GM18907 (cell line): ENCODE measurements around the gene LAX1.
"Not testable (repeated sequence)": the region's sequence is repeated elsewhere in the genome, so short reads cannot be mapped to it uniquely, and the experiment has no call there.

Experiments
- ATAC-seq: cut with Tn5 transposase; IDR thresholded peaks from one replicate; pipeline ENCODE4 v1.9.1; 2021; ENCODE audit warnings: mild to moderate bottlenecking, moderate library complexity; ENCODE audit not compliant: unreplicated experiment

The LAX1 gene

GRCh38 chr1:203765029-203765837 is at the start of gene LAX1:
LAX1 (plus strand) TSS chr1:203765183; CDS start chr1:203765566, 383 bp downstream.
- ATAC-seq, result peak; percentile 73

- no peak for ATAC-seq
Observed at GRCh38 chr1:203717120-203717519, 47.9 kb upstream of the LAX1 start.

GRCh38 chr1:203720242-203720641 is 44.7 kb upstream of the LAX1 start:
- no peak for ATAC-seq

GRCh38 chr1:203722909-203723308 is 42.1 kb upstream of the LAX1 start:
- ATAC-seq, result no peak

GRCh38 chr1:203726417-203726867 is 38.5 kb upstream of the LAX1 start:
- no peak for ATAC-seq

- no peak for ATAC-seq
Observed at GRCh38 chr1:203733009-203733863, 31.7 kb upstream of the LAX1 start.

- no peak for ATAC-seq
Observed at GRCh38 chr1:203742436-203742835, 22.5 kb upstream of the LAX1 start.

GRCh38 chr1:203743091-203743571 is 21.9 kb upstream of the LAX1 start:
- ATAC-seq, result no peak

GRCh38 chr1:203744075-203744972 is 20.7 kb upstream of the LAX1 start:
- no peak for ATAC-seq

GRCh38 chr1:203746281-203746680 is 18.7 kb upstream of the LAX1 start:
- ATAC-seq, result no peak

- no peak for ATAC-seq
Observed at GRCh38 chr1:203751051-203751450, 13.9 kb upstream of the LAX1 start.

GRCh38 chr1:203751618-203752361 is 13.2 kb upstream of the LAX1 start:
- ATAC-seq, result not testable (repeated sequence)

- peak; percentile 63 for ATAC-seq
Observed at GRCh38 chr1:203754455-203754864, 10.5 kb upstream of the LAX1 start.

GRCh38 chr1:203756036-203756435 is 8.9 kb upstream of the LAX1 start:
- no peak for ATAC-seq

- not testable (repeated sequence) for ATAC-seq
Observed at GRCh38 chr1:203758749-203759148, 6.2 kb upstream of the LAX1 start.

GRCh38 chr1:203760506-203760905 is 4.5 kb upstream of the LAX1 start:
- no peak for ATAC-seq

- not testable (repeated sequence) for ATAC-seq
Observed at GRCh38 chr1:203761958-203762357, 3.0 kb upstream of the LAX1 start.

- no peak for ATAC-seq
Observed at GRCh38 chr1:203763505-203763904, 1.5 kb upstream of the LAX1 start.

- peak; percentile 7 for ATAC-seq
Observed at GRCh38 chr1:203764105-203765028, 616 bp upstream of the LAX1 start.
